Retinal pigment epithelial cell (primary cell): ENCODE data around the gene KCNK4.

Experiments used
- DNase-seq: peaks from one replicate; pipeline ENCODE4 v3.0.0-alpha.2; 2010; ENCODE audit warnings: low read depth
- H3K4me3 ChIP-seq: 2 replicates; pipeline ENCODE4 v1.5.1; 2011; ENCODE audit warnings: mild to moderate bottlenecking, low read length, control low read depth, moderate library complexity
- TF ChIP-seq, protein P1 (sequence below): conservative IDR thresholded peaks from 2 replicates; pipeline ENCODE4 v1.5.1; 2011; ENCODE audit warnings: low read depth, low read length, control low read depth, inconsistent platforms

The KCNK4 gene

DNA sequence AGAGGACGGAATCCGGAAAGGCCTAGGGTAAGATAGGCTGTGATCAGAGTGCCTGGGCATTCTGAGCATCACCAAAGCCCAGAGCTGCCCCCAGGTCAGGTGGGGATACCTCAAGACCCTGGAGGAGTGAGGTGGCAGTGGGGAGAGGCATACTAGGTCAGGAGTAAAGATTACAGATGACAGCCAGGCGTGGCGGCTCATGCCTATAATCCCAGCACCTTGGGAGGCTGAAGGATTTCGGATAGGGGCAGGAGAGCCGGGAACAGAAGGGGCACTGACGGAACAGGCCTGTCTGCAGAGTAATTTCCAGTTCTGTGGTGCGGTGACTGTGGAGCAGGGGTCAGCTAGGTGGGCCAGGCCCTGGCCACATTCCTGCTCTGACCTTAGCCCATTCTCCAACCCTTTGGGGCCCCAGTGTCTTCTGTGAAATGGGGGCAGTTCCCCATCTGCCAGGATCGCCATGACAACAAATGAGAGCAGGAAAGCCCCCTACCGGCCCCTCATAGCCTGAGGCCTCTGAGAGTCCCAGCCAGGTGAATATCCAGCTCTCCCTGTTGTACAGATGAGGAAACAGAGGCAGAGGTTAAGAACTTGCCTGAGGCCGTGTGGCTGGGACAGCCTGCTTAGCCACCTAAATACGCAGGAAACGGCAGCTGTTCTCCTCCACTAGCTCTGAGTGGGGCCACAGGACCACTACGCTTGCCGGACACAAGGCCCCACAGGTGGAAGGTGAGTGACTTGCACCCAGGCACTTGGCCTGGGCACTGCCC is 15.9 kb upstream of the KCNK4 start:
- no peak for DNase-seq
- no peak overlapping the region for H3K4me3 ChIP-seq
- TF ChIP-seq, protein P1, sequence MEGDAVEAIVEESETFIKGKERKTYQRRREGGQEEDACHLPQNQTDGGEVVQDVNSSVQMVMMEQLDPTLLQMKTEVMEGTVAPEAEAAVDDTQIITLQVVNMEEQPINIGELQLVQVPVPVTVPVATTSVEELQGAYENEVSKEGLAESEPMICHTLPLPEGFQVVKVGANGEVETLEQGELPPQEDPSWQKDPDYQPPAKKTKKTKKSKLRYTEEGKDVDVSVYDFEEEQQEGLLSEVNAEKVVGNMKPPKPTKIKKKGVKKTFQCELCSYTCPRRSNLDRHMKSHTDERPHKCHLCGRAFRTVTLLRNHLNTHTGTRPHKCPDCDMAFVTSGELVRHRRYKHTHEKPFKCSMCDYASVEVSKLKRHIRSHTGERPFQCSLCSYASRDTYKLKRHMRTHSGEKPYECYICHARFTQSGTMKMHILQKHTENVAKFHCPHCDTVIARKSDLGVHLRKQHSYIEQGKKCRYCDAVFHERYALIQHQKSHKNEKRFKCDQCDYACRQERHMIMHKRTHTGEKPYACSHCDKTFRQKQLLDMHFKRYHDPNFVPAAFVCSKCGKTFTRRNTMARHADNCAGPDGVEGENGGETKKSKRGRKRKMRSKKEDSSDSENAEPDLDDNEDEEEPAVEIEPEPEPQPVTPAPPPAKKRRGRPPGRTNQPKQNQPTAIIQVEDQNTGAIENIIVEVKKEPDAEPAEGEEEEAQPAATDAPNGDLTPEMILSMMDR, result no peak

GRCh38 chr11:64275841-64276240 is 15.3 kb upstream of the KCNK4 start:
- DNase-seq, result no peak
- no peak overlapping the region for H3K4me3 ChIP-seq
- TF ChIP-seq, protein P1, result no peak

GRCh38 chr11:64276653-64277431 is 14.3 kb upstream of the KCNK4 start:
- TF ChIP-seq, protein P1, result no peak
- DNase-seq, result no peak
- H3K4me3 ChIP-seq, result no peak overlapping the region

DNA sequence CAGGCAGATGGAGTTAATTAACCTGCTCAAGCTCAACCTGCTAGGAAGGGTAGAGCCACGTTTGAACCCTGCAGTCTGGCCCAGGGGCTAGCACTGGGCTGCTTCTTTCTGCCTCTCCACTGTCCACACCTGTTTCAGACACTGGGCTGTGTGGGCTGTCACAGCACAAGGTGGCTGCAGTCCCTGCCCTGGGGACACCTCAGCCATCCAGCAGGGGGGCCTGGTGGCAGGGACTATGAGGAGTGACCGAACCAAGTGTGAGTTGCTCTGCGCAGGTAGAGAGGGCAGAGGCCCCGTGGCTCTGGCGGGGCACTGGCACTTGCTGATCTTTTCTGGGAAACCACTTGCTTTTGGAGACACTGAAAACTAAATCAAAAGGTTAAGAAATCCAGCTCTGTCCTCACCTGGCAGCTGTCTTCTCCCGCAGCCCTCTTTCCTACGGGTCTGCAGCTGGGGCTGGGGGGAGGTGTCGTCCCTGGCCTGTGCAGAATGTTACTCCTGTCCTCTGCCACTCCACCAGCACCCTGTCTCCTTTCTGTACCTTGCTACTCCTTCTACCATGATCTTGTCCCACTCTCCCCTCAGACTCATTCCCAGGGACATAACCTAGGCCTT is 12.4 kb upstream of the KCNK4 start:
- TF ChIP-seq, protein P1, result no peak
- H3K4me3 ChIP-seq, result no peak overlapping the region
- no peak for DNase-seq

DNA sequence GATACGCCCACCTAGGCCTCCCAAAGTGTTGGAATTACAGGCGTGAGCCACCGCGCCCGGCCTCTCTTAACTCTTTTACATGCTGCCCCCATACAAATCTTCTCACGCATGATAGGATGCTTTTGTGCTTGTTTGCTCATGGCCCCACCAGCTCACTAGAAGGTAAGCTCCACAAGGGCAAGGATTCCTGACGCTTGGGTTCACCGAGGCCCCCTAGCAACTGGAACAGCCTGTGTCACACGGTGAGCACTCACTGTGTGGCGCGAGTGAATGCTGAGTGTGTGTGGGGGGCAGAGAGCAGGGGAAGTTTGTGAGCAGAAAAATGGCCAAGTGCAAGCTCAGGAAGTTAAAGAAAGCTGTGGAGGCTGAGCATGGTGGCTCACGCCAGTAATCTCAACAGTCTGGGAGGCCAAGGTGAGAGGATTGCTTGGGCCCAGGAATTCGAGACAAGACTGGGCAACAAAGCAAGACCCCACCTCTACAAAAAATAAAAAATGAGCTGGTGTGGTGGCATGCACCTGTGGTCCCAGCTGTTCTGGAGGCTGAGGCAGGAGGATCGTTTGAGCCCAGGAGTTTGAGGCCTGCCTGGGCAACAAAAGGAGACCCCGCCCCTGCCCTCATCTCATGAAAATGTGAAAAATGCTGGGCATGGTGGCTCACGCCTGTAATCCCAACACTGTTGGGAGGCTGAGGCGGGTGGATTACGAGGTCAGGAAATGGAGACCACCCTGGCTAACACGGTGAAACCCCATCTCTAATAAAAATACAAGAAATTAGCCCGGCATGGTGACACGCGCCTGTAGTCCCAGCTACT is 8.9 kb upstream of the KCNK4 start:
- no peak overlapping the region for H3K4me3 ChIP-seq
- TF ChIP-seq, protein P1, result no peak
- DNase-seq, result no peak

DNA sequence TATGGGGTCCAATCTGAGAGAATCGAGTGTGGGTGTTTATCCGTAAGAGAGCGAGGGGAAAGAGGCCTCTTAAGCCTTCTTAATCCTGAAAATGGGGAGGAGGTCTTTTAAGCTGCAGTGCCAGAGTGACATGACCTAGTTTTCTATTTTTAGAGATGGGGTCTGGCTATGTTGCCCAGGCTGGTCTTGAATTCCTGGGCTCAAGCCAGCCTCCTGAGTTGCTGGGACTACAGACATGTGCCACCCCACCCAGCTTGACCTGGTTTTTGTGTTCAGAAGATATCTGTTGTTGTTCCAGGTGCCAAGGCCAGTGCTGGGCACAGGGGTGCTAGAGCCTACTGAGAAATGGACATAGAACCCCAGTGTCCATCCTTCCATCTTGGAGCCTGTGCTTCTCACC is 8.0 kb upstream of the KCNK4 start:
- no peak overlapping the region for H3K4me3 ChIP-seq
- TF ChIP-seq, protein P1, result no peak
- DNase-seq, result no peak
